DOHH2 (cell line): Measurements from ENCODE around the gene UBD.

ENCODE experiments used
- EZH2phosphoT487 ChIP-seq: fragments of 200-600 bp; sonication (generic); IDR thresholded peaks from 2 replicates; pipeline ENCODE4 v1.6.1; 2017; ENCODE audit warnings: borderline replicate concordance, mild to moderate bottlenecking, antibody characterized with exemption, low read length, moderate library complexity, mixed read lengths
- TF ChIP-seq, protein P1 (sequence below): fragments of 200-600 bp; sonication (generic); IDR thresholded peaks from one replicate; pipeline ENCODE4 v1.5.1; 2014; ENCODE audit warnings: antibody characterized with exemption, mild to moderate bottlenecking, low read depth, low read length; ENCODE audit not compliant: poor library complexity, severe bottlenecking

DNA sequence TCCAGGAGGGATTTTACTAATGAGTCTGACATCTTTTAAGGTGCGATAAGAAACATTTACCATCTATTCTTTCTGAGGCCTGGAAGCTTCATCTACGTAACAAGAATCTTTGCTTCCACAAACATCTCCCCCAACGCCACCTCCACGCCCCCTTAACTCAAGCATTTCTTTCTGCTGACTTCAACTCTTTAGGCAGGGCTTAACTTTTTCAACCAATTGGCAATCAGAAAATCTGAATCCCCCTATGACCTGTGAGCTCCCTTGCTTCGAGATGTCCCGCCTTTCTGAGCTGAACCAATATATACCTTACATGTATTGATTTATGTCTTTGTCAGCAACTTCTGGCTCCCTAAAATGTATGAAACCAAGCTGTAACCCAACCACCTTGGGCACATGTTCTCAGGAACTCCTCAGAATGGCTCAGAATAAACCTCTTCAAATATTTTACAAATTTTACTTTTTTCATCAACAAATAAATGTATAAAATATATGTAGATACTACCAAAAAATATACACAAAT, 36.9 kb upstream of the UBD start:
- TF ChIP-seq, protein P1, sequence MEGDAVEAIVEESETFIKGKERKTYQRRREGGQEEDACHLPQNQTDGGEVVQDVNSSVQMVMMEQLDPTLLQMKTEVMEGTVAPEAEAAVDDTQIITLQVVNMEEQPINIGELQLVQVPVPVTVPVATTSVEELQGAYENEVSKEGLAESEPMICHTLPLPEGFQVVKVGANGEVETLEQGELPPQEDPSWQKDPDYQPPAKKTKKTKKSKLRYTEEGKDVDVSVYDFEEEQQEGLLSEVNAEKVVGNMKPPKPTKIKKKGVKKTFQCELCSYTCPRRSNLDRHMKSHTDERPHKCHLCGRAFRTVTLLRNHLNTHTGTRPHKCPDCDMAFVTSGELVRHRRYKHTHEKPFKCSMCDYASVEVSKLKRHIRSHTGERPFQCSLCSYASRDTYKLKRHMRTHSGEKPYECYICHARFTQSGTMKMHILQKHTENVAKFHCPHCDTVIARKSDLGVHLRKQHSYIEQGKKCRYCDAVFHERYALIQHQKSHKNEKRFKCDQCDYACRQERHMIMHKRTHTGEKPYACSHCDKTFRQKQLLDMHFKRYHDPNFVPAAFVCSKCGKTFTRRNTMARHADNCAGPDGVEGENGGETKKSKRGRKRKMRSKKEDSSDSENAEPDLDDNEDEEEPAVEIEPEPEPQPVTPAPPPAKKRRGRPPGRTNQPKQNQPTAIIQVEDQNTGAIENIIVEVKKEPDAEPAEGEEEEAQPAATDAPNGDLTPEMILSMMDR = no peak
- TF ChIP-seq EZH2phosphoT487 = no peak
